Heart left ventricle (tissue), 16 donors: ENCODE data around the gene SLC4A2. TPM values are rescaled to one million over a fixed set of nuclear protein-coding genes. Genes with fewer than 3 reads are reported as not detected.

Source experiments
- ATAC-seq, 4 donors: fragments of 200-7000 bp; cut with Tn5 transposase; one replicate each; pipeline ENCODE4 v1.9.1; 2020 to 2022; ENCODE audit warnings: moderate library complexity in 4 of 4, mild to moderate bottlenecking in 3 of 4, moderate number of reproducible peaks in 1 of 4
- DNase-seq, 5 donors: peaks; one replicate each; pipeline ENCODE4 v3.0.0-alpha.2; 2020
- H3K27ac ChIP-seq, 12 donors: fragments of 200-600 bp; sonication (generic) in 4 of 12; one replicate each; pipeline versions ENCODE4 v1.5.0 to v1.8.0; 2016 to 2022; ENCODE audit warnings: mild to moderate bottlenecking in 2 of 12
- H3K27me3 ChIP-seq, 9 donors: fragments of 200-600 bp; sonication (generic) in 2 of 9; one replicate each; pipeline versions ENCODE4 v1.5.1 to v1.8.0; 2016 to 2022; ENCODE audit warnings: mild to moderate bottlenecking in 3 of 9
- H3K36me3 ChIP-seq, 9 donors: fragments of 200-600 bp; sonication (generic) in 2 of 9; one replicate each; pipeline versions ENCODE4 v1.5.0 to v1.8.0; 2018 to 2022; ENCODE audit warnings: mild to moderate bottlenecking in 2 of 9
- H3K4me1 ChIP-seq, 12 donors: fragments of 200-600 bp; sonication (generic) in 4 of 12; one replicate each; pipeline versions ENCODE4 v1.5.0 to v1.8.0; 2016 to 2022; ENCODE audit warnings: mild to moderate bottlenecking in 3 of 12
- H3K4me3 ChIP-seq, 12 donors: fragments of 200-600 bp; sonication (generic) in 4 of 12; one replicate each; pipeline versions ENCODE4 v1.5.0 to v1.8.0; 2017 to 2022; ENCODE audit warnings: mild to moderate bottlenecking in 9 of 12, moderate library complexity in 4 of 12
- H3K9me3 ChIP-seq, 12 donors: fragments of 200-600 bp; sonication (generic) in 4 of 12; one replicate each; pipeline versions ENCODE4 v1.5.0 to v1.8.0; 2016 to 2022; ENCODE audit warnings: mild to moderate bottlenecking in 1 of 12
- POLR2A ChIP-seq, 2 donors: fragments of 450-650 bp; IDR thresholded peaks; one replicate each; pipeline ENCODE4 v1.6.1; 2017; ENCODE audit warnings: antibody characterized with exemption in 2 of 2, mild to moderate bottlenecking in 2 of 2, moderate library complexity in 2 of 2
- WGBS, 4 donors: extraction: QIAGEN DNeasy Blood & Tissue Kit in 2 of 4; methylation state at CpG; one replicate each; pipeline versions ENCODE4 v1.1.5 to v1.1.7; 2013 to 2018; 5-methylcytosine and 5-hydroxymethylcytosine counted together
- intact Hi-C, 10 donors: fragments of 100-400 bp; cut with DNase I; formaldehyde crosslinking; loops; one replicate each; pipeline versions ENCODE4 v1.11.1 to v1.14.2; 2022
- polyA plus RNA-seq, 2 donors: library from polyadenylated mRNA; stranded (reverse); fragments of 200-250 nt; gene quantifications; one replicate each; pipeline ENCODE4 v1.2.3, GENCODE V29; 2013
- total RNA-seq, 9 donors: library from RNA; depleted of rRNA in 2 of 9; stranded (reverse); fragments of >200 nt in 2 of 9; fragmentation: NEBNext Ultra II Directional in 3 of 9; extraction: Animal tissue kit (Norgen Biotek cat#: 25700) in 3 of 9; gene quantifications; one replicate each; pipeline versions ENCODE4 v1.1.0 to v1.2.4, GENCODE V29; 2016 to 2023
- TF ChIP-seq, protein P1 (sequence below), 12 donors: fragments of 200-600 bp; sonication (generic) in 4 of 12; IDR thresholded peaks; one replicate each; pipeline versions ENCODE4 v1.5.0 to v1.8.0; 2018 to 2022; ENCODE audit warnings: antibody characterized with exemption in 12 of 12, mild to moderate bottlenecking in 5 of 12
- donor health status: ischemic (EF 13 %, LVEDD 7.1; RV severe dilation, severe dysfunction).
- donor health status: healthy with polysubstance abuse.
- donor health status: DM: no; HTN: yes; CAD: no.
- donor health status: DM: no; HTN: no; CAD: no.
- donor health status: ischemic (EF 25% LVEDD 6.9; RV normal size, moderate dysfunction).
- donor health status: ischemic (EF 25% LVEDD 5.7; RV mildly dilated, moderate dysfunction).
- donor health status: healthy.
- donor health status: DM: yes; HTN: yes; CAD: no.
- donor health status: ischemic (EF 35%, LVEDD 5.7; RV mildly dilated, moderate dysfunction).
- donor health status: nonischemic (EF 11% LVEDD 7.7; RV severe dilation, severe dysfunction).
- donor health status: DM: yes; HTN: yes; CAD: no.
- donor health status: PGD.
- donor health status: ischemic (EF 29% LVEDD 5.4; RV normal size, mild dysfunction).
- donor health status: nonischemic (EF 23%, LVEDD 6.1; RV moderate dilation, normal function).

Gene SLC4A2
- total and polyA plus RNA-seq, 11 donors, result 44.1 to 113 (median 68.3) TPM

DNA sequence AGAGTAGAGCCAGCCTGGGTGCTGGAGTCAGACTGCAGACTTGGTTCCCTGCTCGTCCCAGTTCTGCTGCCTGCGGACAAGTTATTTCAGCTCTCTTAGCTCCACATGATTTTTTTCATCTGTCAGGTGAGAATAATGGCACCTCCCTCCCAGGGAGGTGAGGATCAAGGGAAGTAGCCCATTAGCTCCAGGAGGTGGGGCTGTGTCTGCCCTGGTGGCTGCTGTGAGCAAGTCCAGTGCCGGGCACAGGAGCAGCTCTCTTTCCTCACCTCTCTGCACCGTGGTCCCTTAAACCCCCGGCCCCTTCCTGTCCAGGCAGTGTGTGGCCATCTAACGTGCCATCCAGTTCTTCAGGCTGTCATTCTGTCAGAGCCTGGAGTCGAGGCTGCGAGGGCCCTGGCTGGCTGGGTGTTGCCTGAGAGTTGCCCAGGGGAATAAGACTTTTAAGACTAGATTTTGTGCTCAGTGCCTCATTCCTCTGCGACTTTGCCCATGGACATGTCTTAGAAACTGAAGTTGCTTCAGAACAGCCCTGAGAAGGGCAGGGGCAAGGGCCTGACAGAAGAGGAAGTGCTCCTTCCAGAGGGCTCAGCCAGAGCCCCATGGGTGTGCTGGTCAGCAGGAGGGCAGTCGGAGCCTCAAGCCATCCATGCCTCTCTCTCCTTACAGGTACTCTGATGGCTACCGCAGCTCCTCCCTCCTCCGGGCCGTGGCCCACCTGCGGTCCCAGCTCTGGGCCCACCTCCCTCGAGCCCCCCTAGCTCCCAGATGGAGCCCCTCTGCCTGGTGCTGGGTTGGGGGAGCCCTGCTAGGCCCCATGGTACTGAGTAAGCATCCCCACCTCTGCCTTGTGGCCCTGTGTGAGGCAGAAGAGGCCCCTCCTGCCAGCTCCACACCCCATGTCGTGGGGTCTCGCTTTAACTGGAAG lies 26.2 kb upstream of the SLC4A2 start:
- no peak for DNase-seq

DNA sequence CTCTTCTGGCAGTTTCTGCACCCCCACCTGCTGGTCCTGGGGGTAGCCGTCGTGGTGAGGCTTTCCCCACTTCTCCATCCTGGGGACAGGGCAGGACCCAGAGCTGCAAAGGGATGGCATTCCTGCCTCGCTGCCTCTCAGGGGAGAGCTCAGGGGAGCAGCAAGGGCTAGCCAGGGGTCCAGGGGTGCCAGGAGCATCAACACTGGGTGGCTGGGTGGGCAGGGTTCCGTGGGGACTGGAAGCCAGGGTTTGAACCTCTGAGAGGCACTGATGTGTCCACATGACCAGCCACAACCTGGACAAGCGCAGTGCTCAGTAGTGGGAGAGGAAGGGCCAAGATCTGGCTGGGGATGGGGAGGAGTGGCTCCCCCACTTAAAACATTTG lies 25.5 kb upstream of the SLC4A2 start:
- intact Hi-C loops, result loop anchor here in 4 of 10 donors (2.0 to 5.0 kb wide), 3 partner anchors 23 to 78 kb away; partner anchors contain the start of gene CDK5 (in 1 of the 4)
- H3K27me3 ChIP-seq, result no peaks in the 10 kb centered on the region
- DNase-seq (no peak), ATAC-seq (no peak)
- H3K36me3 ChIP-seq, result peaks cover 0 to 52% (median 38%) of the 10 kb centered on the region in 9 donors
- no peak overlapping the region for H3K27ac ChIP-seq
- H3K4me1 ChIP-seq, result peaks cover 2 to 32% (median 17%) of the 10 kb centered on the region in 12 donors
- H3K4me3 ChIP-seq, result no peak overlapping the region
- TF ChIP-seq, protein P1, sequence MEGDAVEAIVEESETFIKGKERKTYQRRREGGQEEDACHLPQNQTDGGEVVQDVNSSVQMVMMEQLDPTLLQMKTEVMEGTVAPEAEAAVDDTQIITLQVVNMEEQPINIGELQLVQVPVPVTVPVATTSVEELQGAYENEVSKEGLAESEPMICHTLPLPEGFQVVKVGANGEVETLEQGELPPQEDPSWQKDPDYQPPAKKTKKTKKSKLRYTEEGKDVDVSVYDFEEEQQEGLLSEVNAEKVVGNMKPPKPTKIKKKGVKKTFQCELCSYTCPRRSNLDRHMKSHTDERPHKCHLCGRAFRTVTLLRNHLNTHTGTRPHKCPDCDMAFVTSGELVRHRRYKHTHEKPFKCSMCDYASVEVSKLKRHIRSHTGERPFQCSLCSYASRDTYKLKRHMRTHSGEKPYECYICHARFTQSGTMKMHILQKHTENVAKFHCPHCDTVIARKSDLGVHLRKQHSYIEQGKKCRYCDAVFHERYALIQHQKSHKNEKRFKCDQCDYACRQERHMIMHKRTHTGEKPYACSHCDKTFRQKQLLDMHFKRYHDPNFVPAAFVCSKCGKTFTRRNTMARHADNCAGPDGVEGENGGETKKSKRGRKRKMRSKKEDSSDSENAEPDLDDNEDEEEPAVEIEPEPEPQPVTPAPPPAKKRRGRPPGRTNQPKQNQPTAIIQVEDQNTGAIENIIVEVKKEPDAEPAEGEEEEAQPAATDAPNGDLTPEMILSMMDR (IDR thresholded peaks at IDR 0.05), result no peak
- TF ChIP-seq POLR2A (IDR thresholded peaks at IDR 0.05), result no peak
- no peaks in the 10 kb centered on the region for H3K9me3 ChIP-seq
- 83 to 96% (median 86%) methylated on average over 2 to 5 of the region's 5 CpGs for WGBS, 4 donors

More for the DNA sequence above, 26.2 kb upstream of the SLC4A2 start:
- H3K27me3 ChIP-seq, result no peaks in the 10 kb centered on the region
- WGBS, 4 donors, result 84 to 91% (median 87%) methylated on average over 13 to 17 of the region's 17 CpGs
- no peaks in the 10 kb centered on the region for H3K9me3 ChIP-seq
- ATAC-seq, result no peak
- TF ChIP-seq, protein P1 (IDR thresholded peaks at IDR 0.05), result no peak
- TF ChIP-seq POLR2A (IDR thresholded peaks at IDR 0.05), result no peak
- peaks cover 0 to 30% (median 13%) of the 10 kb centered on the region in 12 donors for H3K4me1 ChIP-seq
- no peak overlapping the region for H3K4me3 ChIP-seq
- H3K27ac ChIP-seq, result no peak overlapping the region
- intact Hi-C loops, result loop anchor here in 3 of 10 donors (2.0 to 5.0 kb wide), 2 partner anchors 76 to 79 kb away; no protein-coding TSS in a partner anchor
- H3K36me3 ChIP-seq, result peaks cover 0 to 52% (median 38%) of the 10 kb centered on the region in 9 donors

DNA sequence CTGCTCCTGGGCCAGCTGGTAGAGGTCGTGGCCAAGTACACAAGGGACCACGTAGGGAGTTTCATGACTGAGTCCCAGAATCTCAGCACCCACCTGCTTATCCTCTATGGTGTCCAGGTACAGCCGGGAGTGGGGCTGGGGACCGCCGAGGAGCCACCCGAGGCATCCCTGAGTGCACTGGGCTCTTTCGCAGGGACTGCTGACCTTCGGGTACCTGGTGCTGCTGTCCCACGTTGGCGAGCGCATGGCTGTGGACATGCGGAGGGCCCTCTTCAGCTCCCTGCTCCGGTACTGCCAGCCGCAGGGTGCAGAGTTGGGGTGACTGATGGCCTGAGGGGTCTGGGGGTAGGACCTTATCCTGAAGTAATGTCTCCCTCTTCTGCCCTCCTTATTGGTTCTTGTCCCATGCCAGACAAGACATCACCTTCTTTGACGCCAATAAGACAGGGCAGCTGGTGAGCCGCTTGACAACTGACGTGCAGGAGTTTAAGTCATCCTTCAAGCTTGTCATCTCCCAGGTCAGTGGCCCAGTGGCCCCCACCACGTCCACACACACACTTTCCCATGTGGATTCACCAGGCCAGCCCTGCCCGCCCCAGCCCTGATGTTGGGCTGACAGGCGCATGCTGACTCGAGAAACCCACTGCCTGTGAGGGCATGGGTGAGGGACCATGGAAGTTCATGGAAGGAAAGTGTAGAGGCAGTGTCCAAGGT lies 24.9 kb upstream of the SLC4A2 start:
- peaks cover 0 to 52% (median 38%) of the 10 kb centered on the region in 9 donors for H3K36me3 ChIP-seq
- no peak for ATAC-seq

More for the DNA sequence above, 24.9 kb upstream of the SLC4A2 start:
- 93 to 95% (median 94%) methylated on average over 14 to 21 of the region's 21 CpGs for WGBS, 4 donors
- no peak for DNase-seq
- Histone ChIP-seq H3K27me3 (no peaks in the 10 kb centered on the region), H3K4me1 (peaks cover 7 to 32% (median 16%) of the 10 kb centered on the region in 12 donors), H3K27ac (peak overlapping the region in 8 of 12 donors; percentile 2 to 71 (median 52)), H3K9me3 (no peaks in the 10 kb centered on the region), H3K4me3 (no peak overlapping the region)
- intact Hi-C loops, result loop anchor here in 3 of 10 donors (2.0 to 5.0 kb wide), 2 partner anchors 22 to 78 kb away; partner anchors contain the start of gene CDK5 (in 1 of the 3)
- TF ChIP-seq, protein P1 (IDR thresholded peaks at IDR 0.05), result no peak
- TF ChIP-seq POLR2A (IDR thresholded peaks at IDR 0.05), result no peak
